ENCODE data around the gene SURF4.
"Not testable (repeated sequence)": the region's sequence is repeated elsewhere in the genome, so short reads cannot be mapped to it uniquely, and the experiment has no call there.

SURF4 gene

GRCh38 chr9:133397370-133397769 is 21.5 kb upstream of the SURF4 start:
- no peak for DNase-seq

- no peak for DNase-seq
These were observed 21.1 kb upstream of the SURF4 start for GRCh38 chr9:133396952-133397351.

DNA sequence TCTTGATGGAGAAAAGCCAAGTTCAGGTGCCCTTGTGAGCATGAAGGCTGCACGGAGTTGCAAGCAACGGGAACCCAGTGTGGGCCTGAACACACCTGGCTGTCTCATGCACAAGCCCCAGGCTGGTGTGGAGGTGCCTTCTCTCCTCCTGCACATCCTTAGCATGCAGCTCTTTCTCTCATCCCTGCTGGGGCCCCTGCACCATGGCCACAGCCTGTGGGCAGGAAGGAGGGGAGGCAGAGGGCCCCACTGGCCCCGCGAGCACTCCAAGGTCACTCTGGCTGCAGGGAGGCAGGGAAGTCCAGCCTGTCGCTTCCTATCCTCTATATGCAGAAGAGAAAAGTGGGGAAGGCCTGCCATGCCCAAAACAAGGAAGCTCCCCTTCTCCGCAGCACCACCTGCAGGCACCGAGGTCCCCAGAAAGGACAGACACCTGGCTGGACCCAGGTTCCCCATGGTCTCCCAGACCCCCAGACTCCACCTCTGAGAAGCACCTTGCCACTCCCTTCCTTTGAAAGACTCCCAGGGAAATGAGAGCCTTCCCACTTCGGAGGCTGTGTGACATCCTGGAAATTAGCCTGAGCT is 18.9 kb upstream of the SURF4 start:
- no peak for DNase-seq

GRCh38 chr9:133393399-133393798 is 17.5 kb upstream of the SURF4 start:
- DNase-seq, result no peak

- DNase-seq, result not testable (repeated sequence)
These were observed 16.4 kb upstream of the SURF4 start for GRCh38 chr9:133392308-133392707.

- DNase-seq, result not testable (repeated sequence)
These were observed 15.6 kb upstream of the SURF4 start for GRCh38 chr9:133391449-133391848.

- DNase-seq, result no peak
These were observed 14.9 kb upstream of the SURF4 start for GRCh38 chr9:133390713-133391112.

- DNase-seq, result no peak
These were observed 13.7 kb upstream of the SURF4 start for GRCh38 chr9:133389562-133389961.

DNA sequence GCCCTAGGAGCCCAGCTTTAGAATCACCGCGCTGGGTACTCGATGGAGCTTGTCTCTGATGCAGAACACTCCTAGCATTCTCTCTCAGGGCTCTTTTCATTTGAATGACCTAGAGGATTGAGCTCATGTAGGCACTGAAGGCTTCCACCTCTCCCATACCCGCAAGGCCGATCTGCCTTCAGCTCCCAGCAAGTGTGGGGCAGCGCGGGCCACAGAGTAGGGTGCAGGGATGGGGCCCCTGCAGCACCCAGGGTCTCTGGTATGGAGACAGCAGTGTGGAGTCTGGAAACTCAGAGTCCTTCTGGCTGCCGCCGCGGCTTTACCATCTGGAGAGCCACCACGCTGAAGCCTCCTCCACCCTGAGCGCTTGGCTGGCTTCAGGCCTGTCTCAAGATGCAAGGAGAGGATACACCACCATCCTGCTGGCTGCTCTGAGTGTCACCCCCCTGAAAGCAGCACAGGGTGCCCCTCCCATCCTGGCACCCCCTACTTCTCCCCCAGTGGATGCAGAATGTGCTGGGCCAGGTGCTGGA is 13.2 kb upstream of the SURF4 start:
- no peak for DNase-seq

- no peak for DNase-seq
These were observed 11.8 kb upstream of the SURF4 start for GRCh38 chr9:133387680-133388079.

GRCh38 chr9:133386338-133386737 is 10.5 kb upstream of the SURF4 start:
- no peak for DNase-seq

DNA sequence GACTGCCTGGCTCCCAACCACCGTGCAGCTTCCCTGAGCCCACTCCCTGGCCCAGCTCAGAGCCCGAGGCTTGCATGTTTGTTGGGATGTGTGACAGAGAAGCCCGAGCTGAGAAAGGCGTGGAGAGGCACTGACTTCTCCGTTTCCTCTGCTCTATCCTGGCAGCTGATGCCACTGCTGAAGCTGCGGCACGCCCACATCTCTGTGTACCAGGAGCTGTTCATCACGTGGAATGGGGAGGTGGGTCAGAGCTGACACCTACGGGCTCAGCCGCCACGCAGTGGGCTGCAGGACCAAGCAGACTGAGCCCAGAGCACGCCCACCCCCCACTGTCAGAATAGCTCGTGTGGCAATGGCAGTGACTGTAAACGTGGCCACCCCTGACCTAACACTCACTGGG is 9.6 kb upstream of the SURF4 start:
- DNase-seq, result no peak

DNA sequence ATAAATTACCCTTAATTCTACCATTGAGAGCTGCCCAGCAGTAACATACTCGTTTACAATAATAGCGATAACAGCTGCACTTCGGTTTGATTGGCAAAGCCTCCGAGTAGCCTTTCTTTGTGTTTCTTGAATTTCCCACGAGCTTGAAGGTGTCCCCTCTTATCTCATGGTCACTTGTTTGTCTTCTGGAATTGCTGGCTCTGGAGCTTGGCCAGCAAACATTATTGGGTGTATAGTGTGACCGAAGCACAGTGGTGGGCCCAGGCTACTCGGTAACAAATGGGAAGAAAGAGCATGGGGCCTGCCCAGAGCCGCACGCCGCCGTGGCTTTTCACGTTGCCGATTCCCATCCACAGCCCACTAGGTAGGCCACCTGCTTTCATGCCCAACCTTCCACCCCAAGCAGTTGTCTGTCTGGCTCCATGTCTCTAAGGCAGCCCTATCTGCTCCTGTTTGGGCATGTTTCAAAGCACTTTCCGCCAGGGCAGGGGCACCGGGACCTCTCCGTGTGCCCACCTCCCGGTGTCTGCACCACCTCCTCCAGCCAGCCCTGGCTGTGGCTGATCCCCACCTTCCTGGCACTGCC is 9.0 kb upstream of the SURF4 start:
- DNase-seq, result no peak

DNA sequence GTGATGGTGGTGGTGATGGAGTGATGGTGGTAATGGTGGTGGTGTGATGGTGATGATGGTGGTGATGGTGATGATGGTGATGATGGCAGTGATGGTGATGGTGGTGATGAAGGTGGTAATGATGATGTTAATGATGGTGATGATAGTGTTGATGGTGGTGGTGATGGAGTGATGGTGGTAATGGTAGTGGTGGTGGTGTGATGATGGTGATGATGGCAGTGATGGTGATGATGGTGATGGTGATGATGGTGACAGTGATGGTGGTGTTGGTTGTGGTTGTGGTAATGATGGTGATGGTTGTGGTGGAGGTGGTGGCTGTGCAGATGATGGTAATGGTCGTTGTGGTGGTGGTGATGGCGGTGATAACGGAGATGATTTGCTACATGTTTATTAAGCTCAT is 7.6 kb upstream of the SURF4 start:
- no peak for DNase-seq

GRCh38 chr9:133382507-133383141 is 6.8 kb upstream of the SURF4 start:
- DNase-seq, result no peak

DNA sequence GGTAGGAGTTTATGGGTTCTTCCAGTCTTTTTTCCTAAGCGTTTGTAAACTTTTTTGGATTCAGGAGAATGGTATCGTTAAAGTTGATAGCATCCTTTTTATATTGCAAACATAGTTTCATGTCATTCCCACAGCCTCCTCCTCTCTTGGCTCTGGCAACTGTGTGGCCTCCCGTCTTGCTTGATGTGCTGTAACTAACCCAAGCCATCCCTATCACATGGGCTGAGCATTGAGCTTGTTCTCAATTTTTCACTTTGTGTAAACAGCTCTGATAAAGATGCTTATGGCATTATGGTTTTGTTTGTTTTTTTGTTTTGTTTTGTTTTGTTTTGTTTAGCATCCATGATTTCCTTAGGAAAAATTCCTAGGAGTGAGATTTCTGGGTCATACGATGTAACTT is 4.9 kb upstream of the SURF4 start:
- DNase-seq, result no peak

DNA sequence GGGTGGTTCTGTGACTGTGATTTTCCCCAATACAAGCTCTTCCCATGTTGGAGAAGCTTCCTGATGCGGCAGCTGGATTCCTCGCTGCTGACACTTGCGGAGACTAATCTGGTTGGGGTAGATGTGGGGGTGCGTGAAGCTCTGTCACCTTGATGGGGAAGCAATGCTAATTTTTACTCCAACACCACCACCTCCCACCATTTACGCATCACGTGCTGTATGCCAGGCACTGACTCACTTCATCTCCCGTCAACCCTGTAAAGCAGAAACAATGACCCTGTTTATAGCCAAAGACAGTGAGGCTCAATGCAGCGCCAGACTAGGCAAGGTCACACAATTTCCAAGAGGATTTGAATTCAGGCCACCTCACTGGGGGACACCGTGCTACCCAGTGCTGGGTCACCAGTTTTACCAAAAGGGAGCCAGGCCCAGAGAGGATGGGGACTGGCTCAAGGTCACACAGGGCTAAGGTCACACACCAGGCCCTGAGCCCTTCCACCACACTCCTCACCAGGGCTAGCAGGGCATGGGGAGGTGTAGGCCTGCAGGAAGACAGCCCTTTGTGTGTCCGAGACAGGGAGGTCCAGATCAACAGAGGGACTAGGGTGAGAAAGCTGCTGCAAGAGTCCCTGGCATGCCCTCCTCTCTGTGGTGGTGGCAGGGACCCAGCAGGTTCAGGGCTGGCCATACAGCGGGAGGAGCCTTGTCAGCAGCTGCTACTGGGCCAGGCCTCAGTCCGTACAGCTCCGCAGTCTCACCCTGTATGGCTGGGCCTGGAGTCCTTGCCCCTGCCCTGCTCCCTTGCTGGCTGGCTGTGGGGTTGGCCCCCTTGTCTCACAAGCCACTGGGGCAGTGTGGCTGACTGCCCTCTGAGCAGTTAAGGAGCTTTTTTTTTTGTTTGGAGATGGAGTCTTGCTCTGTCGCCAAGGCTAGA is 3.6 kb upstream of the SURF4 start:
- DNase-seq, result no peak

- no peak for DNase-seq
These were observed 2.6 kb upstream of the SURF4 start for GRCh38 chr9:133378408-133378962.

- DNase-seq, result no peak
These were observed 1.9 kb upstream of the SURF4 start for GRCh38 chr9:133377721-133378216.

DNA sequence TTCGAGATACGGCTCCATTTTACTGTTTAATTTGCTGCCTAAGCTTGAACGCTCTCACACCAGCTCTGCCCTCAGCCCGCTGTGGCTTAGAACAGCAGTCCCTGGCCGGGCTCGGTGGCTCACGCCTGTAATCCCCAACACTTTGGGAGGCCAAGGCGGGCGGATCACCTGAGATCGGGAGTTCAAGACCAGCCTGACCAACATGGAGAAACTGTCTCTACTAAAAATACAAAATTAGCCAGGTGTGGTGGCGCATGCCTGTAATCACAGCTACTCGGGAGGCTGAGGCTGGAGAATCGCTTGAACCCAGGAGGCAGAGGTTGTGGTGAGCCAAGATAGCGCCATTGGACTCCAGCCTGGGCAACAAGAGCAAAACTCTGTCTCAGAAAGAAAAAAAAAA is 1.4 kb upstream of the SURF4 start:
- not testable (repeated sequence) for DNase-seq

GRCh38 chr9:133375116-133375723 is 640 bp downstream of the SURF4 start:
- DNase-seq, result no peak

DNA sequence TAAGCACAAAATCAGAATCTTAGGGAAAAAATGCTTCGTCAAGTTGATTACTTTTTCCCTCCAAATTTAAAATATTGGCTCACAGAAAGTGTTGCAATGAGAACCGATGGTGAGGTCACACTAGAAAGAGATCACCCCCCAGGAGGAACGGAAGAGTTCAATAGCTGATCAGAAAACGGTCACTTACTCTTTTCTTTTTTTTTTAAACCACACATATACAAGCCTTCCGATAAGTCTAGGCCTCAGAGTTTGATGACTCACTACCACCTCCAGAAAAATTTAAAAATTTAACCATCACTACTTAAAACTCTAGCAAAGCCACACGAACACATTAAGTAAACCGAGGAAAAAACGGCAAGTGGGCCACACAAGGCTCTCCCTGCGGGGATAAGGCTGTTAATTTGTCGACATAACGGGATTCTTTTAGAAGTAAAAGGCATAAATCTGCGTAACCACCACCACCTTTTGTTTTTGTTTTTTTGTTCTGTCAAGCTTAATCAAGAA is 1.2 kb downstream of the SURF4 start:
- DNase-seq, result no peak
